Adrenal gland (tissue), 5 donors: ENCODE measurements around the gene LILRA6.

ENCODE experiments used
- POLR2A ChIP-seq, 2 donors: fragments of 450-650 bp; IDR thresholded peaks; one replicate each; pipeline ENCODE4 v1.6.1; 2017; ENCODE audit warnings: antibody characterized with exemption in 2 of 2, mild to moderate bottlenecking in 2 of 2, moderate library complexity in 1 of 2
- TF ChIP-seq, protein P1 (sequence below), 6 experiments: fragments of 450-650 bp in 4 of 6; fragments of 200-600 bp in 2 of 6; sonication (generic) in 1 of 6; IDR thresholded peaks; 1 replicate in 5 of 6; 2 replicates in 1 of 6; pipeline versions ENCODE4 v1.5.1 to v1.8.0; 2016 to 2021; ENCODE audit warnings: antibody characterized with exemption in 6 of 6, mild to moderate bottlenecking in 2 of 6, moderate library complexity in 1 of 6
- donor health status: DM: no; HTN: no; CAD: no.

GRCh38 chr19:54230031-54230430 is 12.6 kb downstream of the LILRA6 start:
- TF ChIP-seq, protein P1, sequence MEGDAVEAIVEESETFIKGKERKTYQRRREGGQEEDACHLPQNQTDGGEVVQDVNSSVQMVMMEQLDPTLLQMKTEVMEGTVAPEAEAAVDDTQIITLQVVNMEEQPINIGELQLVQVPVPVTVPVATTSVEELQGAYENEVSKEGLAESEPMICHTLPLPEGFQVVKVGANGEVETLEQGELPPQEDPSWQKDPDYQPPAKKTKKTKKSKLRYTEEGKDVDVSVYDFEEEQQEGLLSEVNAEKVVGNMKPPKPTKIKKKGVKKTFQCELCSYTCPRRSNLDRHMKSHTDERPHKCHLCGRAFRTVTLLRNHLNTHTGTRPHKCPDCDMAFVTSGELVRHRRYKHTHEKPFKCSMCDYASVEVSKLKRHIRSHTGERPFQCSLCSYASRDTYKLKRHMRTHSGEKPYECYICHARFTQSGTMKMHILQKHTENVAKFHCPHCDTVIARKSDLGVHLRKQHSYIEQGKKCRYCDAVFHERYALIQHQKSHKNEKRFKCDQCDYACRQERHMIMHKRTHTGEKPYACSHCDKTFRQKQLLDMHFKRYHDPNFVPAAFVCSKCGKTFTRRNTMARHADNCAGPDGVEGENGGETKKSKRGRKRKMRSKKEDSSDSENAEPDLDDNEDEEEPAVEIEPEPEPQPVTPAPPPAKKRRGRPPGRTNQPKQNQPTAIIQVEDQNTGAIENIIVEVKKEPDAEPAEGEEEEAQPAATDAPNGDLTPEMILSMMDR (IDR thresholded peaks at IDR 0.05): no peak
- TF ChIP-seq POLR2A (IDR thresholded peaks at IDR 0.05): no peak
